ENCODE results near the gene PEX1.

The PEX1 gene

GRCh38 chr7:92461027-92462003, 67.0 kb downstream of the PEX1 start:
- in situ Hi-C loops (cut with MboI; ENCODE audit: low sequenced_read_pairs): no loop called here

DNA sequence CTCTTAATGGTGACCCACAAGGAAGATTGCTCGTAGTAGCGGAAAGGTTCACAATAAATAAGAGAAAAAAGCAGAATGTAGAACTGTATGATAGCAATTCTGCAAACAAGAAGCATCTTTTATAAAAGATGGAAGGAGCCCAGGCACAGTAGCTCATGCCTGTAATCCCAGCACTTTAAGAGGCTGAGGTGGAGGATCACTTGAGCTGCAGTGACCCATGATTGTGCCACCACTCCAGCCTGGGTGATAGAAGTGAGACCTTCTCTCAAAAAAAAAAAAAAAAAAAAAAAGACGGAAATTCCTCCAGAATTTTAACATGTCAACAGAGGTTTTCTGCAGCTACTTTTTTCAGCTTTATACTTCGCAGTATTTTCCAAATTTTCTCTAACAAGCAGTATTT, 67.8 kb downstream of the PEX1 start:
- in situ Hi-C loops (cut with MboI; ENCODE audit: low sequenced_read_pairs): no loop called here

GRCh38 chr7:92460109-92460508, 68.2 kb downstream of the PEX1 start:
- in situ Hi-C loops (cut with MboI; ENCODE audit: low sequenced_read_pairs): no loop called here

GRCh38 chr7:92456236-92456635, 72.1 kb downstream of the PEX1 start:
- in situ Hi-C loops (cut with MboI; ENCODE audit: low sequenced_read_pairs): no loop called here

DNA sequence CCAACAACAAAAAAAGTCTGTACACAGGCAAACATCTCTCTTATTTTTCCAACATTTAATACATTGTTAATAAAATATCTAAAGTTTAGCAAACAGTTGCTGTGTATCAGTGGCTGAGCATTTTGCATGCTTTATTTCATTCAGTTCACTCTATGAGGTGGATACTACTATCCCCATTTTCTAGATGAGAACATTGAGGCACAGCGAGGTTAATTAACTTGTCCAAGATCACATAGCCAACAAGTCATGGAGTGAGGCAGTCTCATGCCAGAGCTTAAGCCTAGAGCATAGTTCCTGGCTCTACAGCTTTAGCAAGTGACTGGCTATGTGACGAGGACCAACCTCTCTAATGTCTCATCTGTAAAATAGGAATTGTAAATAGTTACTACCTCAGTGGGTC, 76.7 kb downstream of the PEX1 start:
- in situ Hi-C loops (cut with MboI; ENCODE audit: low sequenced_read_pairs): no loop called here

DNA sequence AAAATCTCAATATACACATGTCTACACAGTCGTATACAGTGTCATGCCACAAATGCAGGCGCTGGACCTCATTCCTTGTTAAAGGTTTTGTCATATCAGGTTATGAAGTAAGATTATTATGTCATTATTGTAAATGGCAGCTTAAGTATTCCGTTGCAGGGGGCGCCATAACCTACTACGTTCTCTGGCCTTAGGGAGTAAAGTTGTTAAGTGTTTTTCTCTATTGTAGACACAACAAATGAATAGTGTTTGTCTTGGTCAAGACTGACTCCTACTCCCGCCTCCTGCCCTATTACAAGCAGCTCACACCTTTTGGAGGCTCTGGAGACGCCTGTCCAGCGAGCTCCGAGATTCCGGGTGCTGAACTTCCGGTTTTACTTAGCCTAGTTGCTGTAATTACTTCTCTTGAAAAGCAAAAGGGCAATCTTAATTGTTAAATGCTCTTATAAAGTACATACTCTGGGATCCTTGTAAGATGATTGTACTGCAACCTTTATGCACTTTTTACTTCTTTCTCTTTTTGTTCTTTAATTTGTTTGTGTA, 80.0 kb downstream of the PEX1 start:
- in situ Hi-C loops (cut with MboI; ENCODE audit: low sequenced_read_pairs): loop anchor here (25.0 kb wide), 1 partner anchor 611 kb away; no protein-coding TSS in a partner anchor

- in situ Hi-C loops (cut with MboI; ENCODE audit: low sequenced_read_pairs): loop anchor here (25.0 kb wide), 1 partner anchor 610 kb away; no protein-coding TSS in a partner anchor
Measured at GRCh38 chr7:92447345-92448204, 80.7 kb downstream of the PEX1 start, which contains the start of gene GATAD1. TSS of gene GATAD1 (plus strand) at chr7:92447482. CDS start at chr7:92447730, 248 bp downstream.

GRCh38 chr7:92446869-92447344, 81.4 kb downstream of the PEX1 start:
- in situ Hi-C loops (cut with MboI; ENCODE audit: low sequenced_read_pairs): loop anchor here (25.0 kb wide), 1 partner anchor 610 kb away; no protein-coding TSS in a partner anchor

DNA sequence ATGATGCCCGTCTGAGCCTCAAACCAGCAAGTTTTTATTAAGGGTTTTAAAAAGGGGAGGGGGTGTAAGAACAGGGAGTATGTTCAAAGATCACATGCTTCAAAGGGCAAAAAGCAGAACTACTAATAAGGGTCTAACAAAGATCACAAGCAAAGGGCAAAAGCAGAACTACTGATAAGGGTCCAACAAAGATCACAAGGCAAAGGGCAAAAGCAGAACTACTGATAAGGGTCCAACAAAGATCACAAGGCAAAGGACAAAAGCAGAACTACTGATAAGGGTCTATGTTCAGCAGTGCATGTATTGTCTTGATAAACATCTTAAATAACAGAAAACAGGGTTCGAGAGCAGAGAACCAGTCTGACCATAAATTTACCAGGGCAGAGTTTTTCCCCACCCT, 85.6 kb downstream of the PEX1 start:
- in situ Hi-C loops (cut with MboI; ENCODE audit: low sequenced_read_pairs): loop anchor here (25.0 kb wide), 1 partner anchor 605 kb away; no protein-coding TSS in a partner anchor

DNA sequence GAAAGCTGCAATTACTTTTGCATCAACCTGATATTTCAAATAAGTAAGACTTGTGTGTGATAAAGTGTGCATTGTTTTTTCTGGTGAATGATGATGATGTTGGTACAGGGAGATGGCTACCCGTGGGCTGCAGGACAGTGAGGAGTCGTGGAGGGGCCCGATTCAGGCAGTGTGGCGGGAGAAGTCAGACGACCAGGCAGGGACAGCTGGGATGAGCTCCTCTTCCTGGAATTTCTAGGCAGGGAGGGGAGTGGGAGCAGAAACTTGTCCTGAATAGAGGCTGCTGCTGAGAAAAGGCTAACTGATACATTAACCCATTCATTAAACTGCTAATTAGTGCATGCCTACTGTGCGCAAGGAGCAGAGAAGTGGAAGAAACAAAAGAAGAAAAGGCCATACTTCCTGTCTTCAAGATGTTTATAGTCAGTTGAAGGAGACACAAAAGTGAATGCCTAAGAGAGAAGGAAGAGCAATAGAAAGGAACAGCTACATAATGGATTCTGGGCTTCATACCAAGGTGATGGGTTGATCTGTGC, 90.3 kb downstream of the PEX1 start:
- in situ Hi-C loops (cut with MboI; ENCODE audit: low sequenced_read_pairs): loop anchor here (25.0 kb wide), 1 partner anchor 601 kb away; no protein-coding TSS in a partner anchor

Data from HL-60/S4 (cell line).